ENCODE results near the gene PNMA6E. TPM values are rescaled to one million over a fixed set of nuclear protein-coding genes. Genes with fewer than 3 reads are reported as not detected.

Gene PNMA6E
- not detected in 2 replicates for total RNA-seq

DNA sequence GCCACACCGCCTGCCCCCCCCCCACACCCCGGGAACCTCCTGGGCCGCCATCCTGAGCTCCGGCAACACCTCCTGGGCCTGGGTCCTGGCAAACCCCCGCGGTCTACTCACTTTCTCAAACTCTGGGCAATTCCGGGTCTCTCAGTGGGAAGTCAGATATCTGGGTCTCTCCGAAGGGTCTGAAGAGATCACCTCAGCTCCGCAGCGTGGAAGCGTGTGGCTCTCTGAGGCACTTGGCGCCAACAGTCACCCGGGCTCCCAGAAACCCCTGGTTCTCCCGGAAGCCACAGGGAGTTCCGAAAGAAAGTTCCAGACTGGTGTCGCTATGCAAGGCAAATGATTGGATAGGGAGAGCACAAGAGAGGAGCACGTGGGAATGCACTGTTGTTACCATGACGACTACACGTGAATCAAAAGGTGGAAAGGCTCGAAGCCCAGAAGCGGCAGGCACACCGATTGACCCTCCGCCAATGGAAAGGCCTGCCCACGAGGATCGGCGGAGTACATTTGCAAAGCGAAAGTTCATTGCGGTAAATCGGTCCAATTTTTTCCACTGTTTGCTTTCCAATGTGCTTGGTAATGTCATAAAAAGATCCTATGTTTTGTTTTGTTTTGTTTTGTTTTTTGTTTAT, at the start of gene PNMA6E:
TSS of gene PNMA6E (minus strand) at position 218 of the 632 bp plus-strand sequence. CDS start 2,501 bp downstream, outside the sequence.
- no peak for DNase-seq (ENCODE audit: low read depth, low spot score)

DNA sequence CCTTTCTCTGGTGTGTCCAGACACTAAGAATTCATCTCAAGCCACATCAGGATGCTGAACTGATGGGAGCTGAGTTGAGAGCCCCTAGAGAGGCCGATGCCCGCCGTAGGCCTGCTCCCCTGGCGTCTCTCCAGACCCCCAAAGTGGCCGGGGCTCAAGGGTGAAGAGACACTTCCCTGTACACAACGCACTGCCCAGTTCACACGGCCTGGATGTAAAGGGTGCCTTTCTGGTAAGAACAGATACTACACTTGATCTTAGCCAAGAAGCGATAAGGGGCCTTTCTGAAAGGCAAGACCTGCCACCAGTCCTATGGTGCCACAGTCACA, 49.8 kb upstream of the PNMA6E start:
- no peak for DNase-seq (ENCODE audit: low read depth, low spot score)

DNA sequence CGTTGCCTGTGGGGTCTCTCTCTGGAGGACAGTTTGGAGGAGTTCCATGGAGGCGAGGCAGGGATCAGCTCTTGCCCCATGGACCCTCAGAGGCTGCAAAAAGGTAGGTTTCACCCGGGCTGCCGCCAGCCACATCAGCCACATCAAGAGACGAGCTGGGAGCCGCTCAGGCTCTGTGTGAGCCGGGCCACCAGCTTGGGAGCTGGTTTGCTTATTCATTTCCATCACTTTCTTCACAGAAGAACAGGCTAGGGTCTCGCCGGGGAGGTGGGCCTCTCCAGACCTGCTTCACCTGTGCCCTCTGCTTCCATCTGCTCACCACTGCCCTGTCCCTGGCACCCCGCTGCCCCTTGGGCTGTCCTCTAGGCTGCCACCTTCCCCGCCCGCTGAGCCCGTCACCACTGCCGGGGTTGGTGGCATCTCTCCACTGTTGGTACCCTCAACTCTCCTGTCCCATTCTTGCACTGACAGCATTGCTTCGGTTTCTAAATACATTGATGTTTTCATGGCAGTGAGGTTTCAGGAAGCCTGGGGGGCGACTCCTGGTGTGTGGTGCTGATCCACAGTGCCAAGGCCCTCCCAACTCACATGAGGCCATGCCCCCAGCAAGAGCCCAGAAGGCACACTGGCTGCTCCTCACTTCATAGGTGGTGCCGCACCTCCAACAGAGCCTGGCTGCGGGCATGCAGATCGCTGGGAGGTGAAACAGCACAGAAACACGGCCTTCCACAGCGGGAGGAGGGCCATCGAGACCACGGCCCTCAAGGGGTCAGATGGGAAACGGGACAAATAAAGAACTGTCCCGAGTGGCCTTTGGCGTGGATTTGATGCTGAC, 49.2 kb upstream of the PNMA6E start:
- no peak for DNase-seq (ENCODE audit: low read depth, low spot score)

DNA sequence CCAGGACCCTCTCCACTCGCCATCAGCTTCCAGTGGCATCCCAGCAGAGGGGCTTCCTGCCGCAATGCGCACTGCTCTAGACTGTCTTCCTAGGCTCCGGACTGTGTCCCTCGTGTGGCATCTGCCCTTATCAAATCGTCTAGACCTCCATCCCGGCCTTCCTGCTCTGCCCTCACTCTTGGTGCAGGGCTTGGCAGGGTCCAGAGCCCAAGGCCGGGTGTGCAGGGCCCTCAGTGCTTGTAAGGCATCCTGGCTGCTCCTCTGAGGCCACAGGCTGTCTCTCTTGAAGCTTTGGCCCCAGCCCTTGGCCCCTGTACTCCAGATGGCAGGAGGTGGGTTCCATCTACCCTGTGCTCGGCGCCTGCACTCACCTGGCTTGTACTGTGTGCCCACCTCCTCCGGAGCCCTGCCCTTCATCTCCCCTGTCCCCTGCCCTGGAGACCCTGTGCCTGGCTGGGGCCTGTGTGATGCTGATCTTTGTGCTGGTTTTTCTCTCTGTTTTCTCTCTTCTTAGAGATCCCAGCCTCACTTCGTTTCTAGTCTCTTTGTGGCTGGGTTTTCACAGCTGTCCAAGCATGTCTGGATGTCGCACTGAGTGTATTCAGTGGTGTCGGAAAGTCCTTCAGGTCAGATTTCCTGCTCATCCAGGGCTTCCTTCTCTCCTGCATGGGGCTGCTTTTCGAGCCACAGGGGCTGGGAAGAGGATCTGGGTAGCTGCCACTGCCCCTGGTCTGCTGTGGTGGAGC, 48.4 kb upstream of the PNMA6E start:
- DNase-seq (ENCODE audit: low read depth, low spot score): no peak

DNA sequence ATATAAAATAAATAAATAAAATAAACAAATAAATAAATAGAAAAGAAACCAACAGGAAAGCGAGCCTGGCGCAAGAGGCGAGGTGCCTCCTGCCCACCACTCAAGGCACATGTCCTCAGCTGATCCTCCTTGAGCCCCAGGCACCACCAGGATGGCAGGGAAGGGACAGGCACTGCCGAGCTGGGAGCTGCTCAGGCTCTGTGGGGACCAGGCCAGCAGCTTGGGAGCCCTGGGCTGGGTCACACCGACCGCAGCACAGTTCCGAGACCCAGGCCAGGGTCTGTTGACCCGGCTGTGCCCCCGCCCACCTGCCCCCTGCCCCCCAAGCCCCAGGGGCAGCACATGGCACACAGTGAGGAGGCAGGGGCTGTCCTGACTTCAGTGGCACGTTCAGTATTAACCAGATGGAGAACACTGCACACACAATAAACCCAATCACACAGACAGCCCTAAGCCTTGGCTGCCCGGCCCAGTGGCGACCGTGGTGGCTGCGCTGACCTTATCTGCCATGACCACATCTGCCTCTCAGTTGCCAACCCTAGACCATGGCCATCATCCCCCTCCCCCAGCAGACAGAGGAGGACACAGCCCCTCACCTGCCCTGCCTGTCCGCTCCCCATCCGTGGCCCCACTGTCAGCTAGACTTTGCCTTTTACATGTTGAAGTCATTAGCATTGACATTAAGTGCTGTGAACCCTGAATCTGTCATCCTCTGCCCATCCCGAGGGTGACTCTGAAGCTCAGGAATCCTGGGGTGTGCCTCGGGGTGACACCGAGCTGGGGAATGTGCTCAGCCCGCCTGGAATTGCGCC, 47.6 kb upstream of the PNMA6E start:
- no peak for DNase-seq (ENCODE audit: low read depth, low spot score)

DNA sequence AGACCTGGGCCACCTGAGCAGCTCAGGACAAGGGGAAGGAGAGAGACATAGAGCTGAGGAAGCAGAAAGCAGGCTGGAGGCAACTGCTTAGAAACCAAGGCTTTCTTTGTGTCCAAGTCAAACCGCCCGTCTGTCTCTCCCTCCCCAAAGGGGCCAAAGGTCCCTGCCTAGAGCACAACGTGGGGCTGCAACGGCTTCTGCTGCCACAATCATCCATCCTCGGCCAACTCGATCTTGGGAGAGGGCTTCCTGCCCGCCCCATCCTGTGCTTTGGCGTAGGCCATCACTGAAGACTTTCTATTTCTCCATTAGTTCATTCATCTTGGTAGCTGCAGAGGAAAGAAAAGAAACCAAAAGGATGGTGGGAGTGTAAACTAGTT, 46.4 kb upstream of the PNMA6E start:
- no peak for DNase-seq (ENCODE audit: low read depth, low spot score)

DNA sequence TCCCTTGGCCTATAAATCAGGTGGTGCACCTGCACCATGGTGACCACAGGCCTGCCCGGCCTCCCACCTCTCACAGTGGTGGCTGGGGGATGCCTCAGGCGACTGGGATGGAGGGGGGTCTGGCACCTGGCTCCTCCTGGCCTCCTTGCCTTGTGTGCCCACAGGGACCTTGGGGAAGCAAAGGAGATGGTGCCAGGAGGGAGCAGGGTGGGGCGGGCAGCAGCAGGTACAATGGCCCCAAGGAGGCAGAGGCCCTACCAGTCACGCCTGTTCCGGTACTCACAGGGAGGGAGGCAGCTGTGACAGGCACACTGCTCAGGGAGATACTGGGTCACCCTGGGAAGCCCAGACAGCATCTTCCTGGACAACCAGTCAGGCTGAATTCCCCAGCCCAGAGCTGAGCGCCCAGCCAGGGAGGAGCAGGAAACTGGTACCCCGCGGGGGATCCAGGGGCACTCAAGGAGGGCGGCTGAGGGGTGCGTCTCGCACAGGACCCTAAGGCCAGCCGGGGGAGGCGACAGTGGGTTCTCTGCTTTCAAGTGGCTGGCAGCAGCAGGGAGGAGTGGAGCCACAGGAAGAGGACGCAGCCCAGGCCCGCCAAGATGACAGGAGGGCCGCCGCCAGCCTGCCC, 45.9 kb upstream of the PNMA6E start:
- DNase-seq (ENCODE audit: low read depth, low spot score): no peak

DNA sequence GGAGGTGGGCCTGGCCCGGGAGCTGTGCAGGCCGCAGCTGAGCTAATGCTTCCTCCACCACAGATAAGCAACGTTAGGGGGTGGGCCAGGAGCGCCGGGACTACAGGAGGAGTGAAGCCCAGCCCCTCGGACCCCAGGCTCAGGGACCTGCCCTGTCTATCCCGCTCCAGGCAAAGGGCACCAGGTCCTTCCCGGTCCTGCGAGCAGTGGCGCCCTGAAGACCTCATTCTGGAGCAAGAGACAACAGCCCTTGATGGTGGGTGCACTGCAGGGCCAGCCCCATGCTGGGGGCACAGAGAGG, 45.4 kb upstream of the PNMA6E start:
- DNase-seq (ENCODE audit: low read depth, low spot score): no peak

DNA sequence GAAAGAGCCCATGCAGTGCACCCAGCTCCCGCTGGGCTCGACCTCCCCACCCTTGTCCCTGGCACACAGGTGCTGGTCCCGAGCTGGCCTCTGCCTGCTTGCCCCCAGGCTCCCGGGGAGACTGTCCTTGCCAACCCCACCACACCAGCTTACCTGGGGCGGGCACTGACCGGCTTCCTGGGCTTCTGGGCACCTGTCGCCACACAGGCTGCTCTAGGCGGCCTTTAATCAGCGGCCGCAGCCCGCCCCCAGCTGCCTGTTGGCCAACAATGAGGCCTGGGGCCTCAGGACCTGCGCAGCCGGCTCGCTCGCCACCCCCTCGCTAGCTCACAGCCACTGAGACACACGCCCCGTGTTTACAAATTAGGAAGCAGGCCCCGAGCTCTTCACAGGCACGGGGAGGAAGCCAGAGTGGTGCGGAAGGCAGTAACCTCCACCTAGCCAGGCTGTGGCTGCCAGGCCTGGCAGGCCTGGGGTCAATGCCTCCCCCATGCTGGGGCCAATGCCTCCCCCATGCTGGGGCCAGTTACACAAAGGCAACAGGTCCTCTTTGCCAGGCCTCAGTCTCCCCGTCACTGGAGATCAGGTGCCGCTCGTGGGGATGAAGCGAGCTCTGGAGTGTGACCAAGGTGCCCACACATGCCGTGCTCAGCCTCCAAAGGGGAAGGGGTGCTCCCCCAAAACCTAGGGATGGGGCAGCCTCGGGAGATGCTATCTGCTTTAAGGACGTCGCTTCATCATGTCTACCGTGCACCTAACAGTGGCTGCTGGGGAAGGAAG, 44.9 kb upstream of the PNMA6E start, which contains the start of gene TREX2:
TSS of gene TREX2 (minus strand) at position 201 of the 780 bp plus-strand sequence. CDS start 626 bp downstream, outside the sequence.
- DNase-seq (ENCODE audit: low read depth, low spot score): no peak

DNA sequence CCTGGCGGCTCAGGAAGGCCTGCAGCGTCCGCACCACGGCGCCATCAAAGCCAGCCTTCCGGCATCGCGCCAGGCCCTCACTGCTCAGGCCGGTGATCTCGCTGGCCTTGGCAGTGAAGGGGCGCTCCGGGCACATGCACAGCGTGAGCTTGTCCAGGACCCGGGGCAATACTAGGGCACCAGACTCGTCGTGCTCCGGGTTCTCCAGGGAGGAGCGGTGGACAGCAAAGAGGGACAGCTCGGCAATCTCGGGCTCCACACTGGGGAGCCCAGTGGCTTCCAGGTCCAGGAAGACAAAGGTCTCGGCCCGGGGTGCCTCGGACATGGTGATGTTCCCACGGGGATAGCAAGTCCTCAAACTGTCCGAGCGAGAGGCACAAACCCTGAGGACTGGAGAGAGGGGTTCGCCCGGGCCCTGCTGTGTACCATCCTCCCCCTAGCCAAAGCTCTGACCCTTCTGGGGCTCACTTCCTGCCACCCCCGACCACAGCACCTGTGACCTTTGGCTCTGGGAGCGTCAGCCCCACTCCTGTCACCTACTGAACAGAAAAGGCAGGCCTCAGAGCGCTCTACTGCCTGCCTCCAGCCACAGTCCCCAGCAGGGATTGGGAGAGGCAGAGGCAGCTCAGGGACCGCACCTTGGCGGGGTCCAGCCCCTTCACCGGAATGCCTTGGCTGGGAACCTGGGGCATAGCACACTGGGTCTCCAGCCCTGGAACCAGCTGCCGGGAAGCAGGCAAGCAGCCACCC, 44.1 kb upstream of the PNMA6E start:
- no peak for DNase-seq (ENCODE audit: low read depth, low spot score)

DNA sequence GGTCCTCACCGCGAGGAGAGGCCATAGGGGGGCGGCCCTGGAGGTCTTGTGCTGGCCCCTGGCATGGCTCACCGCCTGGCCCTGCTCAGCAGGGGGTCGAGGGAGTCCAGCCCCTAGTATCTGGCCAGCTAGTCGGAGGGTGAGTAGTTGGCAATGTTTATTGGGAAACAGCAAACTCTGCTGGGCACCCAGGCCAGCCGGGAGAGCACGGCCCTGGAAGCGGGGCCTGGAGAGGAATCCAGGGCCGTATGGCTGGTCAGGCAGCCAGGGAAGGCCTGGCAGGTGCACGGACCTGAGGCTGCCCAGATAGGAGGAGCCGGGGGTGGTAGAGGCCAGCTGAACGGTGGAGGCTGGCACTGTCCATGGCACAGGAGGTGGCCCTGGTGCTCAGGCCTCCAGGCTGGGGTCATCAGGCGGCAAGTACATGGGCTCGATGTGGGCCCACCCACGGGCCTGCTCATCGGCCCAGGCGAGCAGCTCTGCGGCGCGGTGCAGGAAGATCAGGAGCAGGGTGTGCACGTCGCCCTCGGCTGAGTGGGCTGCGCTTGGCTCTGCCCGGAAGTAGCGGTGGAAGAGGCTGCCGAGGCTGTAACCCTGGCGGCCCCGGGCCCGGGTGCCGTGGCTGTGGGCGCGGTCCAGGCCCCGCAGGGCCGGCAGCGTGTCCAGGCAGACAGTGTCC, 43.3 kb upstream of the PNMA6E start:
- no peak for DNase-seq (ENCODE audit: low read depth, low spot score)

DNA sequence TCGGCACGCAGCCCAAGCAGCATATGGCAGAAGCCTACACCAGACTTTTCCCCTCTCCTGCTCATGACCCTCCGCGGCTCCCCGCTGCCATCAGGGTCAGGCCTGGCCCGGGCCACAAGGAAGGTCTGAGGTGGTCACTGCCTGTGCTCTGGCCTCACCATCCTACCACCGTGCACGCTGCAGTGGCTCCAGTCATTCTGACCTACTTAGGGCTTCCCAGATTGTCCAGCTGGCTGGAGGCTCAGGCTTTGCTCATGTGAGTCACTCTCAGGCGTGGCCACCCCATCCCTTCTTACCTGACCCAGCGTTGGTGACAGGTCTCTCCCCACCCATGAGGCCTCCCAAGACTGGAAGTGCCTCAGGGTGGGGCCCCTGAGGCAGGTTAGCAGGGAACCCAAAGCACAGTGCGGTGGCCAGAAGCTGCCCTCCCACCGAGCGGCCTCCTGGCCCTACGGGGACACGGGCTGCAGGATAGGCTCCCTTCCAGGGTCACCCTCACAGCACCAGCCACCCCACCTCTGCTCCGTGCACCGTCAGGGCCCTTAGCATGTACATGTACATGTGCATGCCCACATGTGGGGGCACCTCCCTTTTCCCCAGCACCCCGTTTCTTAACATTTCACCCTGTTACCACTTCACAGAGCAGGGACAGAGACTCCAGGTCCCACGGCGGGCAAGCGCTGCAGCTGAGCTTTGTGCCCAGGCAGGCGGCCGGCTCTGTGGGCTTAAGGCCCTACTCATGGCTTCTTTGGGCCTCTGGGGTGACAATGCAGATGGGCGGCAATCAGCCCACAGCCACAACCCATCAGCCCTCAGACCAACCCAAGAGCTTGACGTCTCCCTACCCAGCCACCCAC, 42.6 kb upstream of the PNMA6E start:
- no peak for DNase-seq (ENCODE audit: low read depth, low spot score)

DNA sequence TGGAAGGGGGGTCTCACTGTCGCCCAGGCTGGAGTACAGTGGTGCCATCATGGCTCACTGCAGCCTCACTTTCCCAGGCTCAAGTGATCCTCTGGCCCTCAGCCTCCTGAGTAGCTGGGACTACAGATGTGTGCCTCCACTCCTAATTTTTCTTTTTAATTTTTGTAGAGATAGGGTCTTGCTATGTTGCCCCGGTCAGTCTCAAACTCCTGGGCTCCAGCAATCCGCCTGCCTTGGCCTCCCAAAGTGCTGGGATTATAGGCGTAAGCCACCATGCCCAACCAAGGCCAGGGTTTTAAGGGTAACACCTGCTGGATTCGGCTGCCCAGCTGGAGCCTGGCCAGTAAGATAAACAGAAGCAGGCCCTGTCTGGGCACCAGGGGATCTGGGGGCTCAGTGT, 41.3 kb upstream of the PNMA6E start:
- DNase-seq (ENCODE audit: low read depth, low spot score): no peak

DNA sequence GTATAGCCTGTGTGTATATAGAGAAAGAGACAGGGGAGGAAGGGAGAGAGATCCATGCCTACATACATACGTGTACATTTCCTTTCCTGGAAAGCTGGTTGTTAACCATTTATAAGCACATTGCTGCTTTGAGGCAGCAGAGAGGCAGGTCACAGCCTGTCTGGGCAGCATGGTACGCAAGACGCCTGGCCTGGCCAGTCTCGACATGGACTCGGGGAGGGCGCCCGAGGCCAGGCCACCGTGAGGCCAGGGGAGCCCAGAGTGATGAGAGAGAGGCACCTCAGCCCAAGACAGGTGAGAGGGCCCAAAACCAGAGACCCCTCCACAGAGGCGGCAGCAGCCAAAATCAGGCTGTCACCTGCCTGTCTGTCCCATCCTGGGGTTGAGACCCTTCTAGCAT, 40.8 kb upstream of the PNMA6E start:
- no peak for DNase-seq (ENCODE audit: low read depth, low spot score)

DNA sequence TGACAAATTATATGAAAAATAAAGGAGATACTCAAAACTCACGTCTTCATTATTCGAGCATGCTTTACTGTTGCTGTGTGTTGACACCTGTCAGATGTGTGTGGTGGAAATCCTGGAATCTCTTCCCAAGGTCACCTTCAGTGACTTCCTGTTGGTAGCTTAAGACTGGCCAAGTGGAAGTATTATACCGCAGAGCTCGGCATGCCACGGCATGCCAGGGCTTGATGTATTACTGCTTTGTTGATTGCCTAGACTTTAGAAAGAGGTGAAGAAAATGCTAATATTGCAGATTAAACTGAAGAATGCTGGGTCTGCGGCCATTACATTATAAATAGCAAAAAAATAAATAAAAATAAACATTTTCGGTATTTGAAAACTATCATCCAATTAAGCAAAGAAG, 40.1 kb upstream of the PNMA6E start:
- no peak for DNase-seq (ENCODE audit: low read depth, low spot score)

DNA sequence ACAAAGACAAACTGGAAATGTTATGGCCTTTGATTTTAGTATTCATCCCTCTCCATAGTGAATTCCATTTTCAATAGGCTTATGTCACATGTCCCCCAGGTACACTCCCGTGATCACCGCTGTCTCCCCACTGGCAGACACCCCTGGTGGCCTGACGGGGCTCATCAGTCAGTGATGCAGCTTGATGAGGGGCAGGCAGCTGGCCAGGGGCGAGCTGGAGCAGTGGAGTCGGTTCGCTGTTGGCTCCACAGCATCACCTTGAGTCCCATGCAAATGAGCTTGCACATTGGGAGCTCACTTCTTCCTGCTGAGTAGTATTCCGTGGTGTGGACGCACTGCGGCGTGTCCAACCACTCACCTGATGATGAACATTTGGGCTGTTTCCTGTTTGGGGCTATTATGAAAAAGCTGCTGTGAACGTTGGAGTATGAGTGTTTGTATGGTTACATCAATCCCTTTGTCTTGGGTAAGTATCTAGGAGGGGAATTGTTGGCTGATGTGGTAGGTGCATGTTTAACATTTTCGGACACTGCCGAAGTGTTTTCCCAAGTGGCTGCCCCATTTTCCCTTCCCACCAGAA, 39.5 kb upstream of the PNMA6E start:
- DNase-seq (ENCODE audit: low read depth, low spot score): no peak

DNA sequence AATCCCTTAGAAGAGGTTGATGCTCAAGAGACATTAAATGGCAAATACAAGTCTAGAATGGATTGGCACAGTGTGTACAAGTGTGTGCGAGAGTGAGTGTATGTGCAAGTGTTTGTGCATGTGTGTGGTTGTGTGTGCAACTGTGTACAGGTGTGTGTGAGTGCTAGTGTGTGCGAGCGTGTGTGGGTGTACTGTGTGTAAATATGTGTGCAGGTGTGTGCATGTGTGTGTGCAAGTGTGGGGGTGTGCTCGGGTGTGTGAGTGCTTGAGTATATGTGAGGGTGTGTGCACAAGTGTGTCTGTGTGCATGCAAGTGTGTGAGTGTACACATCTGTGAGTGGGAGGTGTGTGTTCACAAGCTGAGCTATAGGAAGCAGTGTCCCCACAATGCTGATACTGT, 38.8 kb upstream of the PNMA6E start:
- DNase-seq (ENCODE audit: low read depth, low spot score): no peak

DNA sequence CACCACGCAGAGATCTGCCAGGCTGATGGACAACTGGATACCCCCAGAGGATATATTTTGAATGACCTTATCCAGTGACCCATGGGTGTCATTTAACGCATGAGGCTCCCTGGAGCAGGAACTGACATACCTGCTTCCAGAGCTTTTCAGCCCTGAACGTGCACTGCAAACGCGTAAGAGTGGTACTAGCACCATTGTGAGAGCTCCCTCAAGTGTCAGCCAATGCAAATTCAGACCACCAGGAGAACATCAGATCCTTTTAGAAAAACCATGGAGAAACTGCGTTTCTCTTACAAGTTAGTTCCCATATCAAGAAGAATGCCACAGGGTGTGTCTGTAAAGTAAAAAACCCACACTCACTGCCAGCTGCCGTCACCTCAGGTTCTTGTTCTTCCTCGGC, 37.4 kb upstream of the PNMA6E start:
- no peak for DNase-seq (ENCODE audit: low read depth, low spot score)

Data from pulmonary artery endothelial cell (primary cell).